CD4-positive, alpha-beta memory T cell (primary cell): ENCODE data around the gene KLHL18. TPM values are rescaled to one million over a fixed set of nuclear protein-coding genes. Genes with fewer than 3 reads are reported as not detected.
"Not testable (repeated sequence)": the region's sequence is repeated elsewhere in the genome, so short reads cannot be mapped to it uniquely, and the experiment has no call there.

Experiments
- CTCF ChIA-PET: fragments of 350-600 bp; sonication (Branson Sonifier 250); formaldehyde crosslinking; loops from one replicate; lab custom pipeline; 2021; ENCODE audit warnings: inconsistent platforms; ENCODE audit not compliant: partially characterized antibody; lab: Charles Lee
- POLR2A ChIA-PET: fragments of 350-600 bp; sonication (Branson Sonifier 250); formaldehyde crosslinking; loops from one replicate; lab custom pipeline; 2021; ENCODE audit not compliant: partially characterized antibody; lab: Charles Lee
- DNase-seq, 5 donors: peaks; one replicate each; pipeline versions ENCODE4 v3.0.0 to v3.0.0-alpha.2; 2020 to 2022; ENCODE audit warnings: mixed read lengths in 1 of 5
- H3K27ac ChIP-seq: one replicate; pipeline ENCODE4 v1.7.0; 2013; ENCODE audit warnings: low read depth, low read length
- H3K27me3 ChIP-seq: 2 replicates; pipeline ENCODE4 v1.7.0; 2013; ENCODE audit warnings: mild to moderate bottlenecking, low read length, moderate library complexity; ENCODE audit not compliant: insufficient read depth
- H3K36me3 ChIP-seq: 2 replicates; pipeline ENCODE4 v1.7.0; 2013; ENCODE audit warnings: mild to moderate bottlenecking, low read length, moderate library complexity; ENCODE audit not compliant: insufficient read depth
- H3K4me1 ChIP-seq: 2 replicates; pipeline ENCODE4 v1.7.0; 2013; ENCODE audit warnings: mild to moderate bottlenecking, low read length, moderate library complexity; ENCODE audit not compliant: insufficient read depth
- H3K4me3 ChIP-seq, 2 donors: one replicate each; pipeline ENCODE4 v1.7.0; 2013; ENCODE audit warnings: low read length in 2 of 2, mild to moderate bottlenecking in 1 of 2
- H3K9me3 ChIP-seq, 2 donors: one replicate each; pipeline ENCODE4 v1.7.0; 2013; ENCODE audit warnings: low read length in 2 of 2, control low read depth in 1 of 2; ENCODE audit not compliant: control insufficient read depth in 1 of 2
- H3K27ac Mint-ChIP-seq, 7 donors: one replicate each; pipeline ENCODE4 v1.8.0; 2020 to 2021; ENCODE audit warnings: mixed read lengths in 7 of 7, mild to moderate bottlenecking in 6 of 7, inconsistent platforms in 3 of 7, moderate library complexity in 3 of 7
- H3K27me3 Mint-ChIP-seq, 2 donors: one replicate each; pipeline ENCODE4 v1.8.0; 2020 to 2021; ENCODE audit warnings: mixed read lengths in 2 of 2
- H3K36me3 Mint-ChIP-seq, 2 donors: one replicate each; pipeline ENCODE4 v1.8.0; 2020 to 2021; ENCODE audit warnings: mixed read lengths in 2 of 2, inconsistent platforms in 1 of 2, mild to moderate bottlenecking in 1 of 2
- H3K4me1 Mint-ChIP-seq, 4 donors: one replicate each; pipeline ENCODE4 v1.8.0; 2020 to 2021; ENCODE audit warnings: mixed read lengths in 4 of 4, mild to moderate bottlenecking in 1 of 4
- H3K4me3 Mint-ChIP-seq, 8 donors: one replicate each; pipeline ENCODE4 v1.8.0; 2020 to 2021; ENCODE audit warnings: mixed read lengths in 8 of 8, mild to moderate bottlenecking in 7 of 8, moderate library complexity in 6 of 8, inconsistent platforms in 3 of 8
- H3K9me3 Mint-ChIP-seq, 8 donors: one replicate each; pipeline ENCODE4 v1.8.0; 2020 to 2021; ENCODE audit warnings: mixed read lengths in 8 of 8, mild to moderate bottlenecking in 5 of 8, inconsistent platforms in 3 of 8, moderate library complexity in 1 of 8
- intact Hi-C: fragments of 100-400 bp; cut with micrococcal nuclease; formaldehyde crosslinking; loops from one replicate; pipeline ENCODE4 v1.15.1; 2023
- polyA plus RNA-seq, 2 donors: library from polyadenylated mRNA; unstranded; fragments of 300-500 nt; fragmentation: Illumina TruSeq; gene quantifications; one replicate each; pipeline ENCODE4 v1.2.3, GENCODE V29; 2021
- total RNA-seq, 2 experiments: library from RNA; stranded (reverse); gene quantifications; one replicate each; pipeline ENCODE4 v1.2.3, GENCODE V29; 2021

KLHL18 gene
- total and polyA plus RNA-seq, 4 experiments from 2014 or later = 17.0 to 26.7 (median 20.8) TPM

DNA sequence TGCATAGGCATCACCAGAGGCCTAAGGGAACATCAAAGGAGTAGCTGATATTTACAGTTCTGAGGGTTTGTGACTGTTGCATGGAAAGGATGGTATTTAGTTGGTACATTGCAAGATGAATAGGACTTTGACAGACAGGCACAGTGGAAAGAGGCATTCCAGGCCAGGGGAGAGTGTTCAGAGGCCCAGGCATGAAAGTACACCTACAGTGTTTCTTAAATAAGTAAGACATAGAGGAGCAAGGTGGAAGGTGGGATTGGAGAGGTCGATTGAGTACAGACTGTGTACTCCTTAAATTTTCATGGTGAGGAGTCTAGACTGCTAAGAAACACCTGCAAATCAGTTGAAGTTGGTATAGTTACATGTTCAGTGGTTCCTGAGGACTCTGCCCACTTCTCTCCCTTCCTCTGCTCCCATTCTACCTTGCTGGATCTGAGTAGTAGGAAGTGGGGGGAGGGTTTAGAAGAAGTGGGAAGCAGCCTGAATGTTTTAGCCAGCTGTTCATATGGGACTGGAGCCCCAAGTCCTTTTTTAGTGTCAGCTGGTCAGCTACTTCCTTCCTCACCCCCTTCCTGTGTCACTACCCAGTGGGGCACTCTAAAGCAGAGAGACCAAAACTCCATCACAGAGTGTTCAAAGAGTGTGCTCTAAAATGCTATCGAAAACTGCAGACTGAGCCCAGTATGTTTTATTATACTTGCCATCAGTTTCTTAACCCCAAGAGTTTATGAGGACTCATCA is 14.0 kb downstream of the KLHL18 start:
- ChIA-PET POLR2A (no interaction called here), CTCF (no interaction called here)
- Histone ChIP-seq H3K27ac (no peak overlapping the region), H3K4me1 (peaks cover 12% of the 10 kb centered on the region), H3K36me3 (no peaks in the 10 kb centered on the region), H3K9me3 (no peaks in the 10 kb centered on the region), H3K27me3 (no peaks in the 10 kb centered on the region), H3K4me3 (no peak overlapping the region)
- H3K27ac Mint-ChIP-seq = peak overlapping the region in 4 of 7 donors; percentile 29 to 78 (median 52)
- peaks cover 31 to 63% (median 46%) of the 10 kb centered on the region in 4 donors for H3K4me1 Mint-ChIP-seq
- peaks cover 0 to 2% (median 0%) of the 10 kb centered on the region in 8 donors for H3K9me3 Mint-ChIP-seq
- DNase-seq = no peak
- no peak overlapping the region for H3K4me3 Mint-ChIP-seq
- H3K27me3 Mint-ChIP-seq = no peaks in the 10 kb centered on the region
- H3K36me3 Mint-ChIP-seq = peaks cover 9 to 40% of the 10 kb centered on the region in 2 donors
- intact Hi-C loops = no loop called here

GRCh38 chr3:47298439-47298838 is 15.7 kb downstream of the KLHL18 start:
- Histone ChIP-seq H3K27ac (no peak overlapping the region), H3K27me3 (no peaks in the 10 kb centered on the region), H3K4me1 (peaks cover 12% of the 10 kb centered on the region), H3K9me3 (no peaks in the 10 kb centered on the region), H3K4me3 (no peak overlapping the region), H3K36me3 (peaks cover 9% of the 10 kb centered on the region)
- DNase-seq = no peak
- Mint-ChIP-seq H3K27ac (peak overlapping the region in 3 of 7 donors; percentile 0 to 61 (median 13)), H3K4me3 (no peak overlapping the region), H3K36me3 (peaks cover 22 to 50% of the 10 kb centered on the region in 2 donors), H3K27me3 (no peaks in the 10 kb centered on the region), H3K4me1 (peaks cover 29 to 63% (median 47%) of the 10 kb centered on the region in 4 donors), H3K9me3 (peaks cover 0 to 2% (median 0%) of the 10 kb centered on the region in 8 donors)
- POLR2A ChIA-PET = no interaction called here
- intact Hi-C loops = no loop called here
- CTCF ChIA-PET = no interaction called here

DNA sequence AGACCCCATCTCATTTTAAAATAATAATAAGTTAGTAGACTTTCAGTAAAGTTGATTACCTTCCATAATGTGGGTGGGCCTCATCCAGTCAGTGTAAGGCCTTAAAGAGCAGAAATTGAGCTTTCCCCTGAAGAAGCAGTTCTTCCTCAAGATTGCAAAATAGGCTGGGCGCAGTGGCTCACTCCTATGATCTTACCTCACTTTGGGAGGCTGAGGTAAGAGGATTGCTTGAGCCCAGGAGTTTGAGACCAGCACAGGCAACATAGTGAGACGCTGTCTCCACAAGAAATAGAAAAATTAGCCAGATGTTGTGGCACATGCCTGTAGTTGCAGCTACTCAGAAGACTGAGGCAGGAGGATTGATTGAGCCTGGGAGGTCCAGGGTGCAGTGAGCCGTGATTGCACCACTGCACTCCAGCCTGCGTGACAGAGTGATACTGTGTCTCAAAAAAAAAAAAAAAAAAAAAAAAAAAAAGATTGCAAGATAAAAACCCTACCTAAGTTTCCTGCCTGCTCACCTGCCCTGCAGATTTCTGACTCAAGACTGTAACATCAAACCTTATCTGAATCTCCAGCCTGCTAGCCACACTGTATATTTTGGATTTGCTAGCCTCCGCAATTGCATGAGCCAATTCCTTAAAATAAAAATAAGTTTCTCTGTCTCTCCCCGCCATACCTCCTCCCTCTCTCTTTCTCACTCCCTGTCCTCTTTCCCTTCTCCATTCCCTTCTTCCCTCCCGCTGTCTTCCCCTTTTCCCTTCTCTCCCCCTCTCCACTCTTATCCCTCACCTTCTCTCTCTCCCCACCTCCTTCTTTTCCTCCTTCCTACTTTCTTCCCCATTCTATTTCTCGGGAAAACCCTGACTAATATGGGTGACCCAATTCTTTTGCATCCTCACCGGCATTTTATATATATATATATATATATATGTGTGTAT is 16.9 kb downstream of the KLHL18 start:
- Mint-ChIP-seq H3K4me3 (no peak overlapping the region), H3K27ac (peak overlapping the region in 3 of 7 donors; percentile 21 to 56 (median 24)), H3K9me3 (peaks cover 0 to 2% (median 0%) of the 10 kb centered on the region in 8 donors), H3K4me1 (peaks cover 28 to 53% (median 40%) of the 10 kb centered on the region in 4 donors), H3K27me3 (no peaks in the 10 kb centered on the region), H3K36me3 (peaks cover 22 to 46% of the 10 kb centered on the region in 2 donors)
- no peak overlapping the region for H3K4me3 ChIP-seq
- ChIA-PET POLR2A (no interaction called here), CTCF (no interaction called here)
- H3K27ac ChIP-seq = no peak overlapping the region
- H3K4me1 ChIP-seq = peaks cover 12% of the 10 kb centered on the region
- intact Hi-C loops = no loop called here
- no peaks in the 10 kb centered on the region for H3K27me3 ChIP-seq
- H3K9me3 ChIP-seq = no peaks in the 10 kb centered on the region
- no peak for DNase-seq
- peaks cover 9% of the 10 kb centered on the region for H3K36me3 ChIP-seq

DNA sequence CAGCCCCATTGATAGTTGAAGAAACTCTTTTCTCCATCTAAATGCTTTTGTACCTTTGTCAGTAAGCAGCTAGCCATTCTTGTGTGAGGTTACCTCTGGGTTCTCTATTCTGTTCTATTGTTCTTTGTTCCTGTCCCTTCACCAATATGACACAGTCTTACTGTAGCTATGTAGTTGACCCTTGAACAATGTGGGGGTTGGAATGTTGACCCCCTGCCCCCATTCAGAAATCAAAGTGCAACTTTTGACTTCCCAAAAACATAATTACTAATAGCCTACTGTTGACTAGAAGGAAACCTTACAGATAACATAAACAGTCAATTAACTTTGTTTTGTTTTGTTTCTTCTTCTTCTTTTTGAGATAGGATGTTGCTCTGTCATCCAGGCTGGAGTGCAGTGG is 18.7 kb downstream of the KLHL18 start:
- H3K36me3 ChIP-seq = peaks cover 9% of the 10 kb centered on the region
- H3K27me3 Mint-ChIP-seq = no peaks in the 10 kb centered on the region
- H3K4me1 Mint-ChIP-seq = peaks cover 23 to 45% (median 35%) of the 10 kb centered on the region in 4 donors
- no peak overlapping the region for H3K27ac Mint-ChIP-seq
- H3K36me3 Mint-ChIP-seq = peaks cover 31 to 37% of the 10 kb centered on the region in 2 donors
- no peaks in the 10 kb centered on the region for H3K27me3 ChIP-seq
- H3K4me3 Mint-ChIP-seq = no peak overlapping the region
- H3K9me3 Mint-ChIP-seq = peaks cover 0 to 2% (median 0%) of the 10 kb centered on the region in 8 donors
- H3K9me3 ChIP-seq = no peaks in the 10 kb centered on the region
- no peak overlapping the region for H3K27ac ChIP-seq
- POLR2A ChIA-PET = no interaction called here
- CTCF ChIA-PET = interaction anchor here (0.6 kb wide), 1 partner anchor 274 kb away, joined by 3 read pairs; no protein-coding TSS in a partner anchor
- intact Hi-C loops = no loop called here
- peaks cover 4% of the 10 kb centered on the region for H3K4me1 ChIP-seq
- no peak for DNase-seq
- H3K4me3 ChIP-seq = no peak overlapping the region

DNA sequence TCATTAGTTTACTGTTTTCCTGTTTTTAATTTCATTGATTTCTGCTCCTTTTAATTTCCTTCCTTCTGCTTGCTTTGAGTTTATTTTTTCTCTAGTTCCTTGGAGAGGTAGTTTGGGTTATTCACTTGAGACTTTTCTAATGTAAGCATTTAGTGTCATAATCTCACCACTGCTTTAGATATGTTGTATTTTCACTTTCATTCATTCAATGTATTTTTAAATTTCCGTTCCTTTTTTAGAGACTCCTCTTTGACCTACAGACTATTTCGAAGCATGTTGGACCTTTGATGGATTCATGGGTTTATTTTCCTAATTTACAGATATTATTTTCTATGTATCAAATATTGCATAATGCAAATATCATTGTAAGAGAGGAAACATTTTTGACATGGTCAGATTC is 23.3 kb downstream of the KLHL18 start:
- POLR2A ChIA-PET = no interaction called here
- no peak overlapping the region for H3K4me3 ChIP-seq
- peaks cover 9% of the 10 kb centered on the region for H3K36me3 ChIP-seq
- Mint-ChIP-seq H3K27ac (peak overlapping the region in 1 of 7 donors; percentile 14), H3K4me1 (peaks cover 16 to 35% (median 26%) of the 10 kb centered on the region in 4 donors), H3K36me3 (peaks cover 37 to 43% of the 10 kb centered on the region in 2 donors), H3K9me3 (no peaks in the 10 kb centered on the region), H3K27me3 (no peaks in the 10 kb centered on the region), H3K4me3 (no peak overlapping the region)
- CTCF ChIA-PET = interaction anchor here (1.1 kb wide), 1 partner anchor 18 kb away, joined by 3 read pairs; no protein-coding TSS in a partner anchor
- H3K4me1 ChIP-seq = no peaks in the 10 kb centered on the region
- no peak for DNase-seq
- H3K27me3 ChIP-seq = no peaks in the 10 kb centered on the region
- H3K9me3 ChIP-seq = no peaks in the 10 kb centered on the region
- intact Hi-C loops = no loop called here
- no peak overlapping the region for H3K27ac ChIP-seq

GRCh38 chr3:47309231-47309630 is 26.5 kb downstream of the KLHL18 start:
- not testable (repeated sequence) for H3K27ac ChIP-seq

DNA sequence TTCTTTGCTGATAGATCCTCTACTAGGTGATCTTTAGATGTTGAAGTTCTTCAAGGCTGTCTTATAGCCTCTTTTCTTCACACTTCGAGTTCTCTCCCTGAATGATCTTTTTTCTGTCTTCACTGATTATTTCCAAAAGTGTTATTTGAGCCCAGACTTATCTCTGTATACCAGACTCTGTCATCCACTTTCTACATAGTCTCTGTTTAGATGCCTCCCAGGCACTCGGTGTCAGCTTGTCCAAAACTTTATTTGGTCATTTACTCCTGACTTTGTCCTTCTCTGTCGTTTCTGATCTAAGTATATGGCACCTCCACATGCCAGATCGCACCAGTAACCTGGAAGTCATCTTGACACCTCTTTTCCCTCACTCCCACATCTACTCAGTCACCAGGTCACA is 27.6 kb downstream of the KLHL18 start:
- Histone ChIP-seq H3K4me1 (no peaks in the 10 kb centered on the region), H3K9me3 (no peaks in the 10 kb centered on the region), H3K27me3 (no peaks in the 10 kb centered on the region), H3K27ac (no peak overlapping the region), H3K4me3 (no peak overlapping the region), H3K36me3 (no peaks in the 10 kb centered on the region)
- Mint-ChIP-seq H3K27ac (peak overlapping the region in 4 of 7 donors; percentile 32 to 65 (median 57)), H3K4me3 (no peak overlapping the region), H3K4me1 (peaks cover 16 to 32% (median 20%) of the 10 kb centered on the region in 4 donors), H3K9me3 (no peaks in the 10 kb centered on the region), H3K27me3 (no peaks in the 10 kb centered on the region), H3K36me3 (peaks cover 18 to 24% of the 10 kb centered on the region in 2 donors)
- DNase-seq = no peak
- intact Hi-C loops = no loop called here
- POLR2A ChIA-PET = no interaction called here
- CTCF ChIA-PET = no interaction called here

More at GRCh38 chr3:47309231-47309630, 26.5 kb downstream of the KLHL18 start:
- H3K9me3 ChIP-seq, CTCF ChIA-PET, H3K27ac Mint-ChIP-seq, H3K27me3 ChIP-seq, H3K4me3 ChIP-seq, H3K27me3 Mint-ChIP-seq, H3K4me3 Mint-ChIP-seq, H3K36me3 ChIP-seq, POLR2A ChIA-PET, H3K9me3 Mint-ChIP-seq, DNase-seq, intact Hi-C loops, H3K4me1 ChIP-seq: not testable (repeated sequence)
- Mint-ChIP-seq H3K4me1 (peaks cover 17 to 36% (median 22%) of the 10 kb centered on the region in 4 donors), H3K36me3 (peaks cover 21 to 27% of the 10 kb centered on the region in 2 donors)
